IPS-15b (cell line): ENCODE measurements around the gene SMYD3.

Experiments used
- H3K27me3 ChIP-seq: one replicate; pipeline ENCODE4 v1.6.1; 2013; ENCODE audit warnings: low read length; ENCODE audit not compliant: control insufficient read depth, insufficient read depth
- H3K36me3 ChIP-seq: one replicate; pipeline ENCODE4 v1.6.1; 2013; ENCODE audit warnings: low read length; ENCODE audit not compliant: control insufficient read depth, insufficient read depth
- H3K4me1 ChIP-seq: one replicate; pipeline ENCODE4 v1.6.1; 2013; ENCODE audit warnings: mild to moderate bottlenecking, low read length; ENCODE audit not compliant: control insufficient read depth, insufficient read depth
- H3K4me3 ChIP-seq: one replicate; pipeline ENCODE4 v1.5.1; 2013; ENCODE audit warnings: low read depth, low read length
- H3K9ac ChIP-seq: one replicate; pipeline ENCODE4 v1.6.1; 2013; ENCODE audit warnings: low read depth, mild to moderate bottlenecking, low read length
- H3K9me3 ChIP-seq: one replicate; pipeline ENCODE4 v1.6.1; 2013; ENCODE audit warnings: mild to moderate bottlenecking, low read length; ENCODE audit not compliant: control insufficient read depth, insufficient read depth

The SMYD3 gene

GRCh38 chr1:246396322-246396721, 110.8 kb downstream of the SMYD3 start:
- Histone ChIP-seq H3K4me3 (no peak overlapping the region), H3K9me3 (no peaks in the 10 kb centered on the region), H3K4me1 (no peaks in the 10 kb centered on the region), H3K27me3 (no peaks in the 10 kb centered on the region), H3K36me3 (no peaks in the 10 kb centered on the region), H3K9ac (no peak overlapping the region)

- Histone ChIP-seq H3K27me3 (no peaks in the 10 kb centered on the region), H3K4me1 (no peaks in the 10 kb centered on the region), H3K9me3 (no peaks in the 10 kb centered on the region), H3K4me3 (no peak overlapping the region), H3K36me3 (no peaks in the 10 kb centered on the region), H3K9ac (no peak overlapping the region)
Measured at GRCh38 chr1:246394121-246394520, 113.0 kb downstream of the SMYD3 start.

GRCh38 chr1:246390855-246391254, 116.2 kb downstream of the SMYD3 start:
- H3K9ac ChIP-seq = no peak overlapping the region
- H3K4me1 ChIP-seq = no peaks in the 10 kb centered on the region
- no peak overlapping the region for H3K4me3 ChIP-seq
- H3K27me3 ChIP-seq = no peaks in the 10 kb centered on the region
- no peaks in the 10 kb centered on the region for H3K36me3 ChIP-seq
- no peaks in the 10 kb centered on the region for H3K9me3 ChIP-seq

GRCh38 chr1:246384616-246385015, 122.5 kb downstream of the SMYD3 start:
- Histone ChIP-seq H3K27me3 (no peaks in the 10 kb centered on the region), H3K9ac (no peak overlapping the region), H3K4me1 (no peaks in the 10 kb centered on the region)

GRCh38 chr1:246383791-246384190, 123.3 kb downstream of the SMYD3 start:
- no peaks in the 10 kb centered on the region for H3K36me3 ChIP-seq
- H3K4me1 ChIP-seq = no peaks in the 10 kb centered on the region
- H3K4me3 ChIP-seq = no peak overlapping the region
- no peaks in the 10 kb centered on the region for H3K27me3 ChIP-seq
- no peaks in the 10 kb centered on the region for H3K9me3 ChIP-seq
- no peak overlapping the region for H3K9ac ChIP-seq

More at GRCh38 chr1:246384616-246385015, 122.5 kb downstream of the SMYD3 start:
- Histone ChIP-seq H3K4me3 (no peak overlapping the region), H3K9me3 (no peaks in the 10 kb centered on the region), H3K36me3 (no peaks in the 10 kb centered on the region)

- Histone ChIP-seq H3K9ac (no peak overlapping the region), H3K36me3 (no peaks in the 10 kb centered on the region), H3K4me3 (no peak overlapping the region), H3K4me1 (no peaks in the 10 kb centered on the region), H3K9me3 (no peaks in the 10 kb centered on the region), H3K27me3 (no peaks in the 10 kb centered on the region)
Measured at GRCh38 chr1:246383239-246383589, 123.9 kb downstream of the SMYD3 start.

DNA sequence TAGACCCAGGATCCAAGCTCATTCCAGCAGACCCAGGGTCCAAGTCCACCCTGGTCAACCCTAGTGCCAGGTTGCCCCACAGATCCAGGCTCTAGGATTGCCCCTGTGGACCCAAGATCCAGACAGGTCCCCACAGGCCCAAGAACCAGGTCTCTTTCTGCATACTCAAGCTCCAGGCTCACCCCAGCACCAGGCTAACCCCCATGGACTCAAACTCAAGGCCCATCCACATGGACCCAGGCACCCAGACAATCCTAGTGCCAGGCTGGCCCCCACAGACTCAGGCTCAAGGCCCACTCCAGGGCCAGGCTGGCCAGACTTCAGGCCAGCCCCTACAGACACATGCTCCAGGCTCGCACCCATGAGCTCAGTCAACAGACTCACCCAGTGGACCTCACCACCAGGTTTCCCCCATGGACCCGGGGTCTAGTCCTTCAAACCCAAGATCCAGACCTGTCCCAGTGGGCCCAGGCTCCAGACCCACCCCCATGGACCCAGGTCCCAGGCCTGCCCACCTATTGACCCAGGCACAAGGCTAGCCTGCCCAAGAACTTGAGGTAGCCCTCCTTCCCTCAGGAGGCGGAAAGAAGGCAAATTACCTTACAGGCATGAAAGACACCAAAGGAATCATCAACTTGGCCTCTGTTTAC, 124.4 kb downstream of the SMYD3 start:
- H3K9me3 ChIP-seq = no peaks in the 10 kb centered on the region

GRCh38 chr1:246381452-246381851, 125.6 kb downstream of the SMYD3 start:
- no peaks in the 10 kb centered on the region for H3K27me3 ChIP-seq
- H3K9ac ChIP-seq = no peak overlapping the region
- no peaks in the 10 kb centered on the region for H3K9me3 ChIP-seq
- H3K4me3 ChIP-seq = no peak overlapping the region
- H3K36me3 ChIP-seq = no peaks in the 10 kb centered on the region
- H3K4me1 ChIP-seq = no peaks in the 10 kb centered on the region

More for the DNA sequence above, 124.4 kb downstream of the SMYD3 start:
- Histone ChIP-seq H3K9ac (no peak overlapping the region), H3K4me1 (no peaks in the 10 kb centered on the region), H3K4me3 (no peak overlapping the region), H3K36me3 (no peaks in the 10 kb centered on the region), H3K27me3 (no peaks in the 10 kb centered on the region)

GRCh38 chr1:246377625-246378153, 129.4 kb downstream of the SMYD3 start:
- Histone ChIP-seq H3K9ac (no peak overlapping the region), H3K27me3 (no peaks in the 10 kb centered on the region), H3K9me3 (no peaks in the 10 kb centered on the region), H3K4me1 (no peaks in the 10 kb centered on the region), H3K36me3 (no peaks in the 10 kb centered on the region), H3K4me3 (no peak overlapping the region)

DNA sequence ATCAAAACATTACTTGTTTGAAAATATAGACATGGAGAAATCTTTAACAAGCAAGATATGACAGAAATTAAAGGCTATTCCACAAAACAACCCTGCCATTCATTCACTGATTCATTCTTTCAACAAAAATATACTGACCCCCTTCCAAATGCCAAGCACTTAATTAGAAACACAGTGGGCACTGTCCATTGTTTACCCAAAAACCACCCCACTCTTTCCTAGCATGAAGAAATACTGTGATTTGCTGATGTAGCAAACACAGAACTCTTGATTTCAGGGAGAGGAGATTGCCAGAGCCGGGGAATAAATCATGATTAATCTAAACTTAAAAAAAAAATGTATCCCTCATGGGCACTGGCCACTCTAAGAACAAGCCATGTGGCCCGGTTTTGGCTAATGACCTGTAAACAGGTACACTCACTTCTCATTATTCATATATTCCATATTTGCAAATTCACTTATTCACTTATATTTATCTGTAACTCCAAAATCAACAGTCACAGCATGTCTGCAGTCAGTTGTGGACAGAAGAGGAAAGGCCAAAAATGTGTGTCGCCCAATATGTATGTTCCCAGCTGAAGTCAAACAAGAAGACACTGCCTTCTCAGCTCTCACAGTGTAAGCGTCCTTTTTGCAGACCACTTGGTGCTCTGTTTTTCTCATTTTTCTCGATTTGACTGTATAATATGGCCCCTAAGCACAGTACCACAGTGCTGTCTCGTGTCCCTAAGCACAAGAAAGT, 133.1 kb downstream of the SMYD3 start:
- H3K9me3 ChIP-seq = no peaks in the 10 kb centered on the region
- H3K4me3 ChIP-seq = no peak overlapping the region
- no peaks in the 10 kb centered on the region for H3K27me3 ChIP-seq
- H3K4me1 ChIP-seq = no peaks in the 10 kb centered on the region
- H3K36me3 ChIP-seq = no peaks in the 10 kb centered on the region
- no peak overlapping the region for H3K9ac ChIP-seq

- no peak overlapping the region for H3K4me3 ChIP-seq
- H3K9me3 ChIP-seq = no peaks in the 10 kb centered on the region
- H3K36me3 ChIP-seq = no peaks in the 10 kb centered on the region
- no peaks in the 10 kb centered on the region for H3K4me1 ChIP-seq
- H3K27me3 ChIP-seq = no peaks in the 10 kb centered on the region
- H3K9ac ChIP-seq = no peak overlapping the region
Measured at GRCh38 chr1:246372559-246372958, 134.5 kb downstream of the SMYD3 start.

DNA sequence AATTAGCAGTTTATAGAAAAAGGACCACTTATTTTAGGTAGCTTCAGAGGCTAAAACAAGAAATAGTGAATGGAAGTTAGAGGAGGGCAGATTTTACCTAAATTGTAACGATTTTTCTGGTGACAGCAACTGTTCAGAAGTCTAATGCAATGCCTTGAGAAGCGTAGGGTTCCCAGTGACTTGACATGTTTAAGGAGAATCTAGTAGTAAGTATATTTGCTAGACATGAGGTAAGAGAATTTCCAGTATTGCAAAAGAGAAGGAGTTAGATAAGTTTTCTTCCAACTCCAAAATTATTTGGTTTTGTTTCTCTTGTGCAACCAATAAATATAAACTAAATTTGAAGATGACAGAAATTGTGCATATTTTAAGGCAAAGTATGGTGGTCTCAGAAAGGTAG, 140.0 kb downstream of the SMYD3 start:
- no peak overlapping the region for H3K4me3 ChIP-seq
- no peaks in the 10 kb centered on the region for H3K9me3 ChIP-seq
- H3K9ac ChIP-seq = no peak overlapping the region
- no peaks in the 10 kb centered on the region for H3K36me3 ChIP-seq
- H3K4me1 ChIP-seq = peaks cover 3% of the 10 kb centered on the region
- no peaks in the 10 kb centered on the region for H3K27me3 ChIP-seq
